Endothelial cell of umbilical vein (primary cell): ENCODE results near the gene DPF3.

Experiments
- EZH2 ChIP-seq: IDR thresholded peaks from 2 replicates; pipeline ENCODE4 v1.6.1; 2012; ENCODE audit warnings: borderline replicate concordance, low read depth, mild to moderate bottlenecking, moderate library complexity, low read length, inconsistent platforms; ENCODE audit not compliant: severe bottlenecking
- GATA2 ChIP-seq: IDR thresholded peaks from 2 replicates; pipeline ENCODE4 v1.7.0; 2011; ENCODE audit warnings: low read depth, mild to moderate bottlenecking, moderate library complexity, mixed read lengths, low read length; ENCODE audit not compliant: insufficient read length, insufficient read depth
- MAX ChIP-seq: IDR thresholded peaks from 2 replicates; pipeline ENCODE4 v1.6.1; 2011; ENCODE audit not compliant: insufficient read depth, insufficient read length
- MYC ChIP-seq: IDR thresholded peaks from one replicate; pipeline ENCODE4 v1.6.1; 2011; ENCODE audit warnings: mild to moderate bottlenecking, low read depth, low read length
- TF ChIP-seq, protein P1 (sequence below), 2 donors: IDR thresholded peaks; 1 replicate in 1 of 2; 2 replicates in 1 of 2; pipeline ENCODE4 v1.5.1; 2011; ENCODE audit warnings: low read length in 2 of 2, mild to moderate bottlenecking in 2 of 2, moderate library complexity in 2 of 2, control low read depth in 1 of 2, inconsistent platforms in 1 of 2, low read depth in 1 of 2; ENCODE audit not compliant: insufficient read depth in 1 of 2; ENCODE audit errors: extremely low read depth in 1 of 2

GRCh38 chr14:72630374-72630773, 263.5 kb downstream of the DPF3 start:
- TF ChIP-seq, protein P1, sequence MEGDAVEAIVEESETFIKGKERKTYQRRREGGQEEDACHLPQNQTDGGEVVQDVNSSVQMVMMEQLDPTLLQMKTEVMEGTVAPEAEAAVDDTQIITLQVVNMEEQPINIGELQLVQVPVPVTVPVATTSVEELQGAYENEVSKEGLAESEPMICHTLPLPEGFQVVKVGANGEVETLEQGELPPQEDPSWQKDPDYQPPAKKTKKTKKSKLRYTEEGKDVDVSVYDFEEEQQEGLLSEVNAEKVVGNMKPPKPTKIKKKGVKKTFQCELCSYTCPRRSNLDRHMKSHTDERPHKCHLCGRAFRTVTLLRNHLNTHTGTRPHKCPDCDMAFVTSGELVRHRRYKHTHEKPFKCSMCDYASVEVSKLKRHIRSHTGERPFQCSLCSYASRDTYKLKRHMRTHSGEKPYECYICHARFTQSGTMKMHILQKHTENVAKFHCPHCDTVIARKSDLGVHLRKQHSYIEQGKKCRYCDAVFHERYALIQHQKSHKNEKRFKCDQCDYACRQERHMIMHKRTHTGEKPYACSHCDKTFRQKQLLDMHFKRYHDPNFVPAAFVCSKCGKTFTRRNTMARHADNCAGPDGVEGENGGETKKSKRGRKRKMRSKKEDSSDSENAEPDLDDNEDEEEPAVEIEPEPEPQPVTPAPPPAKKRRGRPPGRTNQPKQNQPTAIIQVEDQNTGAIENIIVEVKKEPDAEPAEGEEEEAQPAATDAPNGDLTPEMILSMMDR (IDR thresholded peaks at IDR 0.05; ENCODE audit: extremely low read depth in 1 of 2, insufficient read depth in 1 of 2, low read depth in 1 of 2, low read length in 2 of 2) = no peak
- TF ChIP-seq EZH2 (no peak), MYC (no peak), GATA2 (no peak), MAX (no peak)
